WERI-Rb-1 (cell line): Measurements from ENCODE around the gene CYP46A1.

Experiments used
- DNase-seq: peaks from one replicate; pipeline ENCODE4 v3.0.0-alpha.2; 2020
- H3K27ac ChIP-seq: fragments of 250-450 bp; sonication (Bioruptor Pico); 2 replicates; pipeline ENCODE4 v1.5.1; 2020; ENCODE audit warnings: mild to moderate bottlenecking, moderate library complexity
- H3K27me3 ChIP-seq: fragments of 250-450 bp; sonication (Bioruptor Pico); 2 replicates; pipeline ENCODE4 v1.5.1; 2021; ENCODE audit warnings: mild to moderate bottlenecking, low read depth, moderate library complexity; ENCODE audit not compliant: insufficient read depth, severe bottlenecking
- H3K36me3 ChIP-seq: fragments of 250-450 bp; sonication (Bioruptor Pico); 2 replicates; pipeline ENCODE4 v1.5.1; 2020; ENCODE audit warnings: mild to moderate bottlenecking, moderate library complexity
- H3K4me3 ChIP-seq: 2 replicates; pipeline ENCODE4 v1.5.1; 2011; ENCODE audit warnings: low read depth, mild to moderate bottlenecking, control low read depth, low read length
- H3K9me3 ChIP-seq: fragments of 250-450 bp; sonication (Bioruptor Pico); 2 replicates; pipeline ENCODE4 v1.5.1; 2021; ENCODE audit warnings: mild to moderate bottlenecking, moderate library complexity; ENCODE audit not compliant: severe bottlenecking
- CTCF ChIP-seq: IDR thresholded peaks from 2 replicates; pipeline ENCODE4 v1.5.1; 2011; ENCODE audit warnings: low read depth, mild to moderate bottlenecking, control low read depth, inconsistent platforms, low read length

The CYP46A1 gene

GRCh38 chr14:99643343-99643742, 40.8 kb upstream of the CYP46A1 start:
- H3K27me3 ChIP-seq: no peaks in the 10 kb centered on the region
- H3K36me3 ChIP-seq: no peaks in the 10 kb centered on the region
- TF ChIP-seq CTCF: no peak
- no peak overlapping the region for H3K27ac ChIP-seq
- no peak for DNase-seq
- H3K4me3 ChIP-seq: no peak overlapping the region
- H3K9me3 ChIP-seq: no peaks in the 10 kb centered on the region

GRCh38 chr14:99644035-99644587, 40.0 kb upstream of the CYP46A1 start:
- DNase-seq: no peak
- Histone ChIP-seq H3K36me3 (no peaks in the 10 kb centered on the region), H3K4me3 (no peak overlapping the region), H3K27me3 (no peaks in the 10 kb centered on the region), H3K9me3 (no peaks in the 10 kb centered on the region), H3K27ac (no peak overlapping the region)
- TF ChIP-seq CTCF: no peak

- Histone ChIP-seq H3K9me3 (no peaks in the 10 kb centered on the region), H3K27me3 (no peaks in the 10 kb centered on the region), H3K36me3 (no peaks in the 10 kb centered on the region), H3K27ac (no peak within 1 kb of the TSS), H3K4me3 (no peak within 1 kb of the TSS)
- DNase-seq: no peak
- TF ChIP-seq CTCF: no peak
Observed at GRCh38 chr14:99644723-99645544, 39.2 kb upstream of the CYP46A1 start, which contains the start of gene HHIPL1. TSS of gene HHIPL1 (plus strand) at chr14:99645129. CDS start at chr14:99645208, 79 bp downstream.

GRCh38 chr14:99645545-99646505, 38.3 kb upstream of the CYP46A1 start:
- H3K9me3 ChIP-seq: no peaks in the 10 kb centered on the region
- no peak overlapping the region for H3K4me3 ChIP-seq

GRCh38 chr14:99647411-99647810, 36.7 kb upstream of the CYP46A1 start:
- no peaks in the 10 kb centered on the region for H3K9me3 ChIP-seq
- peak; percentile 48 for DNase-seq
- no peak for TF ChIP-seq CTCF
- no peak overlapping the region for H3K4me3 ChIP-seq
- no peaks in the 10 kb centered on the region for H3K36me3 ChIP-seq
- no peak overlapping the region for H3K27ac ChIP-seq
- H3K27me3 ChIP-seq: no peaks in the 10 kb centered on the region

More at GRCh38 chr14:99645545-99646505, 38.3 kb upstream of the CYP46A1 start:
- no peaks in the 10 kb centered on the region for H3K27me3 ChIP-seq
- no peak overlapping the region for H3K27ac ChIP-seq
- TF ChIP-seq CTCF: no peak
- H3K36me3 ChIP-seq: no peaks in the 10 kb centered on the region
- DNase-seq: no peak
